ENCODE results near the gene TCERG1L.

The TCERG1L gene

DNA sequence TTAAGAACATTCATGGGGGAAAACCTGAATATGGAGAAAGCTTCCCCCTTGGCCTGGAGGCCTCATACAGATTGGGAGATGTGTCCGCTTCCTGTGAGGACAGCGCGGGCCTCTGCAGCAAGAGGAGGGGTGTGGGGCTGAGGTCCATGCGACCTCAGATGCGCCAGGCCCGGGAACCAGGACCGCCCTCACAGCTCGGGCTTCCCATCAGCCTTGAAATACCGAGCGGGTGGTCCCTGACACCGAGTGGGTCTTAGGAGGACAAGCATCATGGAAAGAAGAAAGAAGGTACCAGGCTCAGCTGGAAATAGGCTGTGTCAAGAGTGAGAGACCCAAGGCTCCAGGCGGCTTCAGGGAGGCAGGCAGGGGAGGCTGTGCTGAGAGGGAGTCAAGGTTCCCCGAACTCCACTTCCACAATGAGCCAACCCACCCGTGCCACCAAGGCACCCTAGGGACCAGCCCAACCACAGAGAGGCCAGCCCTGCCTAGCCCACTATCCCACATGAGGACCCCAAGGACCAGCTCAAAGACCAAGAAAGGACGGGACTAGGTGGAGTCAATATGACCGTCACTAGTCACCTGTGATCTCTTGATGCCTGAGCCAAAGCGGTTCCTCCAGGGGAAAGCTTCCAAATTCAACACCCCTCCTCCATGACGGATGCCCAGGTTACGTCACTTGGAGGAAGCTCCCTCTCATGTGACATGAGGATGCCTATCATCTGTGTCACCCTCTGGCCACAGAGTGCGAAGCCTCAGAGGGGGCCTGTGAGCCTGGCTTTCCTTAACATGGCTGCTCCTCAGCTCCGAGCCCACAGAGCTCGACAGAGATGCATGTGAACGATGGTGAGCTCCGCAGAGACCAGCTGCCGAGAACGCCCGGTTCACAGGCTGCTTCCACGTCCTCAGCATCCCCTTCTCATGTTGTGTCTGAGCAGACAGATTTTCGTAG is 103.7 kb downstream of the TCERG1L start:
- no peak for DNase-seq (ENCODE audit: low read depth)

DNA sequence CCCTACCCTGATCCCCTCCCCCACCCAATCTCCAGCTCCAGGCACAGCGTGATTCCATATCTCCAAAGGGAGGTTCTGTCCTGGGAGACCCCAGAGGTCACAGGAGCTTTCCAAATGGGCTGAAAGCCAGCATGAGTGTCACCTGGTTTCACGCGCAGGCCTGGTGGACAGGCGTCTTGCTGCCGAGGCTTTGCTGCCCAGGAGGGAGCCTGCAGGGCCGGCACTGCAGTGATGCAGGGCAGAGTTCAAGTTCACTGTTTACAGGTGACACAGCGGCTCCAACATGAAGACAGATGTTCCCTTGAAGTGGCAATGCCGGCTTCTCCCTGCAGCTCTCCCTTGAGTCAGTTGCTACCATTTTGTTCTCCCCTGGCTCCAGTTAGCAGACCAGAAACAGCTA is 104.3 kb downstream of the TCERG1L start:
- no peak for DNase-seq (ENCODE audit: low read depth)

DNA sequence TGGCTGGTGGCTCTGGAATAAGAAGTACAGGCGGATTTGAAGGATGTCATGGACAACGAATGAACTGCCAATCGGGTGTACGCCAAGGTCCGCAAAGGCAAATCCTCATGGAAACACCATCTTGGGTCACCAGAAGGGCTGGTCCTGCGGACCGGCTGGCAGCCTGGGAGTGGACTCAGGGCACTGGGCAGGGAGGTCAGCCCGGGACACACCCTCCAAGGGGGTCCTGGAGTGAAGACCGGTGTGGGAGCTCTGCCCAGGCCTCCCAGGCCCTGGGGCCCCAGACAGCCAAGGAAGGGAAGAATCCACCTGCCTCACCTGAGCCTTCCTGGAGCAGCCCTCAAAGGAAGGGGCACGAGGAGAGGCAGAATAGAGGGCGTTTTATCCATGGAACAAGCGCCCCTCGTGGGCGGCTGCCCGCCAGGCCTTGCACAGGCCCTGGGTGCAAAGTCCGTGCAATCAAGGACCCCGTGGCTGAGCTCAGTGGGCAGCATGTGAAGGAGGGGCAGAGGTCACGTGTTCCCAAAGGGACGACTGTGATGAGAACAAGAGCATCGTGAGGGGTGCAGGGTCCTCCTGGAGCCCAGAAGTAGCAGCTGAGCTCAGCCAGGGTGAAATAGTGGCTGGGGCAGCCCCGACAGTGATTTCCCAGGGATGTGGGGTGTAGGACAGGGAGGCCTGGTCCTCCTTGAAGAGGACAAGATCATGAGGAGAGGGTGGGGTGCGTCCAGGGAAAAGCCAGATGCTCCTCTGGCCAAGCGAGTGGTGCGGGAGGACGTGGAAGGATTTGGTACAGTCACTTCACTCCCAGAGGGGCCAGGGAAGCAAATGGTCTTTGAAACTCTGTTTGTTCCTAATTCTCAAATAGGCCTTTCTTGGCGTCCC is 105.2 kb downstream of the TCERG1L start:
- DNase-seq (ENCODE audit: low read depth) = no peak

DNA sequence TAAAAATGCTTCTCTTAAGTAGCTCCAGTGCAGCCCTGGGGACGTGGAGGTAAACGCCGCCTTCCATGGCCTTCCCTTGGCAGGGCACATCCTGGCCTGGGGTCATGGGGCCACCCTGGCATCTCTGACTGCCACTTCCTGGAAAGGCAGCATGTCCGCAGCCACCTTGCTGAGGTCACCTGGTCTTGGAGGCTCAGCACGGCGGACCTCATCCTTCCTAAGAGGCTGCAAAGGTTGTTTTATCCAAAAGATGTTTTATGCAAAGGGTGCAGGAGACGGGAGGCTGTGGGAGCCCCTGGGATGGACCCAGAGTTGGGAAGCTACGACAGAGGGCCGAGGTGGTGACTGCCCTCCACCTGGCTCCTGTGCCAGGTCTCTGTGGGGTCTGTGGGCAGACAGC is 106.0 kb downstream of the TCERG1L start:
- no peak for DNase-seq (ENCODE audit: low read depth)

DNA sequence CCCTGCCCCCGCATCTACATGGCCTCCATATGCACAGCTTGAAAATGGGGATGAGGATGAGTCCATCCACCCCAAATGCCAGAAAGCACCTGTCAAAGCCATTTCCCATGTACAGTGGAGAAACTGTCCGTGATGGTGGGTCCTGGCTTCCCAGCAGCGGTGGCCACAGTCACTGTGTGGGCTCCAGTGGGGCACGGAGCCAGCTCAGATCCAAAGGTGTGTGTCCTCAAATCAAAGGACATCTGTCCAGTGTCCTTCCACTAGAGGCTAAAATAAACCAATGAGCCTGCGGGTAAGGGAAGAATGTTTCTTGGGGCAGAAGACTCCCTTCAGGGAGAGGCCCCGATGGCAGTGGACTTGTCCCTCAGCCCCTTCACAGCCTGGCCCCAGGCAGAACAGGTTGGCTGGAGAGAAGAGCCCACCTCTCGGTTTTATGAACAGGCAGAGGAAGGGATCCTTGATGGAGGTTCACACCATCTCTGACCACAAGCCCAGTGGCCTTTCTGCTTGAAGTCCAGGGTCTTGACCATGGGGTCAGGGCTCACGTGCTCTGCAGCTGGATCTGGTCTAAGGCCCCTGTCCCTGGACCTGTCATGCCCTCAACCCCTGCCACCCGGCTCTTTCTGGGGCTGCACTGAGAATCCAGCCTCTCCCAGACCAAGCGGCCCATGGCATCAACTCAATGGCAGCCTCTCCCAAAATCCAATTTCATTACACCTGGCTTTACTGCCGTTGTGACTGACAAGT is 106.9 kb downstream of the TCERG1L start:
- DNase-seq (ENCODE audit: low read depth) = no peak

DNA sequence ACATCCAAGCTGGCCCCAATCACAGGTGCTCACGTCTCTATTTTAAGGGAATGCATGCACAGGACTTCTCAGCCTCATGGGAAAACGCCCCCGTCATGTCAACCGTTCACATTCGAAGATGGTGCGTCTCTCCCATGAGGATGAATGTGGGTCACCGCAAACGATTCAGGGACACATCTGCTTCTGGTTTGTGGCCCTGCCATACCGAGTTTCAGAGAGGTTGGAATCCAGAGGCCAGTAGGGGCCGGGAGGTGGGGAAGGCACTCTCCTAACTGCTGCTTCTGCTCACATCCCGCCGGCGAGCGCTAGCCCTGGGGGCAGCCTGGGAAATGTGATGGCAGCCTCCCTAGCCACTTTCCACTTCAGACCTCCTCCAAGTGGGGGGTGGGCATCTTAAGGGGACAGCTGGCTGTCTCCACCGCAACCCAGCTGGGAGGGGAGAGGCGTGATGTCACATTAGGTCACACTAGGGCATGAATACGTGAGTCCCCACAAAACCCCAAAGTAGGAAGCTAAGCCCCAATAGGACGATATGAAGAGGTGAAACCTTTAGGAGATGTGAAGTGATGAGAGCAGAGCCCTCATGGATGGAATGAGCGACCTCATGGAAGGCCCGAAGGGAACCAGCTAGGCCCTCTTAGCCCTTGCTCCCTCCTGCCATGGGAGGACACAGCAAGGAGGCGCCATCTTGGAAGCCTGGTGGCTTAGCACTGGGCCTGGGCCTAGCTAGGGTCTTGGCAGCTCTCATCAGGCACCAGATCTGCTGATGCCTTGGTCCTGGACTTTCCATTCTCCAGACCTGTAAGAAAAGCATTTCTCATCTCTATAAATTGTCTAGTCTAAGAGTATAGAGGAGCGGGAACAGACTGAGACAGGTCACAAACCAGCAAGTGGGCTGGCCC is 107.8 kb downstream of the TCERG1L start:
- DNase-seq (ENCODE audit: low read depth) = no peak

DNA sequence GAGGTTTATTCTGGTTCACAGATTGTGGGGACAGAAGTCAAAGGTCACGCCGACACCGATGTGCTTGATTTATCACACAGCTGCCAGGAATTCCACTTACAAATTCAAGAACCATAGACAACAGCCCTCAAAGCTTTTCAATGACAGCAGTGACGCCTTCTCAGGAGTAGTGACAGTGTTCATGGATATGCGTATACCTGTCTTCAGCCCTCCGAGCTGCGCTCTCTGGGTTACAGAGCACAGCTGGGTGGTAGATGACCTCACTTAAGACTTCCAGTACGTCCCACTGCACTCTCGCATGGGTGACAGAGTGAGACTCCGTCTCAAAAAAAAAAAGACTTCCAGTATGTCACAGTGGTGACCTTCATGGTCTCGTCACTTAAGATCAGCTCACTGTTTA is 108.5 kb downstream of the TCERG1L start:
- no peak for DNase-seq (ENCODE audit: low read depth)

DNA sequence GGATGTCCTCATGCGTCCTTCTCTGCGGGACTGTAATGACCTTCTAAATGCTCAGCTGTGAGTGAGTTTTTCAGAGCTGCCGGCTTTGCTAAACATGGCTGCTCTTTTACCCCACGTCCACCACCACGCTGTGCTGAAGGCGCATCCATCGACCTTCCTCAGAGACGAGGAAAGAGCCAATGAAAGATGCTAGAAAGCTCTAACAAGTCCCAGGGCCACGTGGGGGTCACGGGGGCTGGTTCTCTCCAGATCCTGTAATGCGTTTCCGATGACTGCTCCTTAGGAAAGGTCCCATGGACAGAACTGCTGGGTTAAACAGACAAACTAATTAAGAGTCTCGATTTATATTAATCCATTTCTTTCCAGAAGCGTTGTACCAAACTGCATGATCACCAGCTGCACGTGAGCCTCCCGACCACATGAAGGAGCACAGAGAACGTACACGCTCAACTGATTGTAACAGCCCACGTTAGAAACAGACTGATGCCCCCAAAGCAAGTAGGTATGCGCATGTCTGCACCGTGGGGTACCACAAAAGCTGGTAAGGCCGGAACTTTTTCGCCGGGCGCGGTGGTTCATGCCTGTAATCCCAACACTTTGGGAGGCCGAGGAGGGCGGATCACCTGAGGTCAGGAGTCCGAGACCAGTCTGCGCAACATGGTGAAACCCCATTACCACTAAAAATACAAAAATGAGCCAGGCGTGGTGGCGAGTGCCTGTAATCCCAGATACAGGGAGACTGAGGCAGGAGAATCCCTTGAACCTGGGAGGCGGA is 109.6 kb downstream of the TCERG1L start:
- no peak for DNase-seq (ENCODE audit: low read depth)

DNA sequence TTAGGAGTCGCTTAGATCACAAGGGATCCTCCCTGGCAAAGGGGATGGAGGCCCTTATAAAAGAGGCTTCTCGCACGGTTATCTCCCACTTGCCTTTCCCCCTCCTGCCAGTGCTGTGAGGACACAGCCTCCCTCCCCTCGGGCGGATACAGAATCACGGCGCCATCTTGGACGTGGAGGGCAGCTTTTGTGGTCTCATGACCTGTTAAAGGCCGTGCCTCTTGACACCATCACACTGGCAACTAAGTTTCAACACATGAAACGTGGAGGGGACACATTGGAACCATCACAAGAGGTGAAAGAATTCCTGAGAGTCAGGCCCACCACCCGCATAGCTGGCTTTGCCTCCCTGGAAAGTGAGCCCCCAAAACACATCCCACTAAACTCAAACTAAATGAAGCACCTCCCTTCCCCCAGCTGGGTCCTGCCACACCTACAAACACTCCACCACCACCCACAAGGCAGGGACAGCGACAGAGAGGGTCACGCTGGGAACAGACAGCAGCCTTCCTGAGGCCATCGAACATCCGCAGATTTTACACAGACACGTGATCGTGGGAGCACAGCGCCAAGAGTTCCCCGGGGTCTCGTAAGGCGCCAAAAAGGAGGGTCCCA is 110.6 kb downstream of the TCERG1L start:
- DNase-seq (ENCODE audit: low read depth) = no peak

DNA sequence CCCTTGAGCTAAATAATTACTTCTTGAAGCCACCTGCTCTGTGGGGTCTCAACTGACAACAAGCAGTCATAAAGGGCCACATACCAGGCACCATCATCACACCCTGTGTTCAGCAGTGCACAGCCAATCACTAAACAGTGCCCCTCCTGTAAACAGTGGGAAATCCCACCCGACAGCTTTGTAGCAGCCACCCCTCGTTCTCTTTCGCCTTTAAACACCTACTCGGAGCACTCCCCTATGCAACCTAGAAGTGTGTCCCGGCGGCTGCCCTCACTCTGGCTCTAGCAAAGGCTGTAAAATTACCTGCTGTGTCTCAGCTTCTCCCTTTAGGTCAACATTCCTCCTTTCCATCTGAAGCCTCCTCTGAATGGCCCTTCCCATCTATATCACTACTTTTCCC is 111.9 kb downstream of the TCERG1L start:
- DNase-seq (ENCODE audit: low read depth) = no peak

DNA sequence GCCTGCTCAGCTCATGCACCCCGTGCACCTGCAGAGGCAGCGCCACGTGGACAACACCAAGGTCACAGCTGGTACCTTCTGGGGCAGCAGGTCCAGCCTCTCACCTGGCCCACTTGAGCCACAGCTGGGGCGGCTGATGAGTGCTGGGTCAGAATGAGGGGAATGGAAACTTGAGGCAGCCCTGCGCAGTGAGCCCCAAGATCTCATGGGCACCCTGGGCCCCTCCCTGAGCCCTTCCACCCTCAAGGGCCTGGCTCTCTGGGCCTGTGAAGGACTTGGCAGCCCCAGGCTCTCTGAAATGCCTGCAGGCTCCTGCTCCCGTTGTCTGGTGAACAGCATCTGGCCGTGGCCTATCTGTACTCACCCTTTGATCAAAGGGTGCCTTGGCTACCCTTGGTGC is 112.7 kb downstream of the TCERG1L start:
- no peak for DNase-seq (ENCODE audit: low read depth)

DNA sequence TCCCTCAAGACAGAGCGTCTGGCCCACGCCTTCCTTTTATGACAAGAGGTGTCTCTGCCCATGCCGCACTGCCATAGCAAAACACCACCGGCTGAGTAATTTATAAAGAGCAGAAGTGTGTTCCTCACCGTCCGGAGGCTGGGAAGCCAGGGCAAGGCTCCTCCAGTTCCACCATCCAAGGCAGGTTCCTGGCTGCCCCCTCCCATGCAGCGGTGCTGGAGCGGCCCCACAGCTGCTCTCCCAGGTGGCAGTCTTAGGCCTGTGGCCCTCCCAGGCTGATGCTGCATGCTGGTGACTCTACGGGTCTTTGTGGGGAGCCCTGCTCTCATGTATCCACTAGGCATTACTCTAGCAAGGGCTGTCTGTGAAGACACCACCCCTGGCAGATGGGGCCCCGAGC is 113.1 kb downstream of the TCERG1L start:
- no peak for DNase-seq (ENCODE audit: low read depth)

DNA sequence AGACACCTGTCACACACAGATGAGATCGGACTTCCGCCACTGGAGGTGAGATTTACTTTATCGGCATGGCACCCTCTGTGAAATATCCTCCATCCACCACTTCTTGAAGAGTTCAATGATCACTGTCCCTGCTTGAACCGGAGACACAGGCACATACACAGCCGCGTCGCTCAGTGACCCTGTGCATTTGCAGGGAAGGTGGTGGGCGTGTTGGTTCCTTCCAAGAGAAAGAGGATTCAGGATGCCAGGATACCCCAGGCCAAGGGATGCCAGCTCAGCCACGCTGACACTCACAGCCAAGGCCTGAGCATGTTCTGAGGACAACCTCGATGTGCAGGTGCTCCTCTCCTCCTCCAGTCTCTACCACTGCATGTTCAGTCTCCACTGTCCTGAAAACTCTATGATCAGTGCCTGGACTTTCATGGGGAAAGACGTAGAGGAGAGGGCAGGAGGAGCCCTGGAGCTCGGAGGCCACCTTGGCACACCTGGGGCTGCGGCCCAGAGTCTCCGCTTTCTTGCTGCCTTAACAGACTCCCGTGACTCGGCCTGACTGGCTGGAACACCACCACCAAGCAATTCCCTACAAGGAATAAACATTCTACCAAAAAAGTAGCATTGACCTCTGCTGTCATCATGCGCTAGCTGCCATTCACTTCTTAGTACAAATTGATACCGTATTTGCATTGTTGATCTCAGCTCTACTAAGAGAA is 115.2 kb downstream of the TCERG1L start:
- no peak for DNase-seq (ENCODE audit: low read depth)

DNA sequence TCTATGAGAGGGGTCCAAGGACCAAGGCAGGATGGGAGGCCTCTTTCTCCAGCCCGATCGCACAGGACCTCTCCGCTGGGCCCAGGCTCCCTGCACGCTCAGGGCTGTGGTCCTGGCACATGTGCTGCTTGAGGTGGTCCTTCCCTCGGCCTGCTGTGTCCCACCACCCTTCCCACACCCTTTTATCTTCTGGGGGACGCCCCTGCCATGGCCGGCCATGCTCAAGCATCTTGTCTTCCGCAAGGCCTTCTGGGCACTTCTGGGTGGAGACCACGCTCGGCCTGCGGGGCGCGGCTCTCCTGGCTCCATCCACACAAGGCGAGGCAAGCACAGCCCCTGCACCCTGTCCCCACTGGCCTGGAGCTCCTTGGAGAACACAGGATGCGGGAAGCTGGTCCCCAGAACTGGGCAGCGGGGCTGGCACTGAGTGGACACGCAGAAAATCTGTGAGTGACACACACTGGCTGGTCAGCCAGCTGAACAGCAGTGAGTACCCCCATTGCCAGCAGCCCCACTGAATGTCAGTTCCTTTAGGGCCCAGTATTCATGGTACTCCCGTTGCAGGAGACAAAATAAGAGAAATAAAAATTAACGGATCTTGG is 115.9 kb downstream of the TCERG1L start:
- no peak for DNase-seq (ENCODE audit: low read depth)

DNA sequence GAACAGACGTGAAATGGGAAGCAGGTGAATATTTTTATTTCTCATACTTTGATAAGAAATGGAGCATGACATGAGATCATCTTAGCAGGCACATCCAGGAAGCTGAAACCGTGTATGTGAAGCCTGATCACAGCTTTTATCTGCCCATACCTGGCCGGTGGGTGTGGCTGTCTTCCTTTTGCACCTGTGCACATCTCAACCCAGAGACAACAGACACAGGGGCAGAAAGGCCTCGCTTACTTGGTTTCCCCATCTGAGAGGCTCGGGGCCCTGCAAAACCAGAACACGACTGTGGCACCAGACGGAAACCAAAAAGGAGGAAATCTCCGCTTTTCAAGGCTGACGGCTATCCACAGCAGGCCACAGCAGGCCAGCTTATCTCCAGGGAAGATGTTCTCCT is 116.4 kb downstream of the TCERG1L start:
- no peak for DNase-seq (ENCODE audit: low read depth)

DNA sequence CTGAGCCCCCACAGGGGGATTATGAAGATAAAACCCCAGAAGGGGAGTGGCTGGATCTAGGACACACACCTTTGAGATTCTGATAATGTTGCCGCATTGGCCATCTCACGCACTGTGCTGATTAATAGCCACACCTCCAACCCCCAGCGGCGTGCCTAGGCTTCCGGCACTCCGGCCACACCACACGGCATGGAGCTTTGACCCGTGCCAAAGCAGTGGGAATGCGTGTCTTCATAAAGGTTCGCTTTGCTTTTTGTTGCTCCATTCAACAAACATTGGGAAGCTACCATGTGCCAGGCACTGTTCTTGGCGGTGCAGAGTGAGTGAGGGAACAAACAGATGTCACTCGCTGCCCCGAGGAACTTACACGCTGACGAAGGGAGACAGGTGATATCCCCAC is 117.6 kb downstream of the TCERG1L start:
- DNase-seq (ENCODE audit: low read depth) = no peak

DNA sequence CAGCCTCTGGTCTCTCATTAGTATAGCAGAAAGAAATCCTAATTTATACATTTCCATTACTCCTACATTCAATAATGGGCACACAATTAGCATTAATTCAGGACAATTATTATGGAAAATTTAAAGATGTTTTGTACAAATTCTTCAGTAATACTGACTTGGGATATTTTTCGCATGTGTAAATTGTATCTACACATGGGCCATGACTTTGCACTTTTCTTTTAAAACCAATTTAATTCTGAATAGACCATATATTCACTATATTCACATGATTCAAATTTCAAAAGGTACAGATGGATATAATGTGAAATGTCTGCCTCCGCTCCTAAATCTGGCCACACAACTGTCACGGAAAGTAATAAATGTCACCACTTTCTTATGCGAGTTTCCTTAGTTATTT is 123.0 kb downstream of the TCERG1L start:
- DNase-seq (ENCODE audit: low read depth) = no peak

DNA sequence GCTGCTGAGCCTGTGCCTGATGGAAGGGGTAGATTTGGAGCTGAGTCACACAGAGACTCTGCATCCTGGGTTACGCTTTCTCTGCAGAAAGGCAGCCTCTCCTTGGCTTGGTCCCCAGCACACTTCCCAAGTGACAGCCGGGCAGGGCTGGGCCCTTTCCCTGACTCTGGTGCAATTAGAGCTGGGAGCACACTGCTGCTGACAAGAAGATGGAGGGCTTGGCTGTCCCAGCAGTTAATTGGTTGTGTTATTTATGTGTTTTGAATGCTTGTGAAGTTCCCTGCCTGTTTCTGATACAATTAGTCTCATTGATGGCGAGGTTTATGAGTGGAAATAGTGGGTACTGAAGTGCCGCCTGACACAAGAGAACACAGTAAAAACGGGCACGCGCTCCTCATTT is 123.6 kb downstream of the TCERG1L start:
- DNase-seq (ENCODE audit: low read depth) = no peak

DNA sequence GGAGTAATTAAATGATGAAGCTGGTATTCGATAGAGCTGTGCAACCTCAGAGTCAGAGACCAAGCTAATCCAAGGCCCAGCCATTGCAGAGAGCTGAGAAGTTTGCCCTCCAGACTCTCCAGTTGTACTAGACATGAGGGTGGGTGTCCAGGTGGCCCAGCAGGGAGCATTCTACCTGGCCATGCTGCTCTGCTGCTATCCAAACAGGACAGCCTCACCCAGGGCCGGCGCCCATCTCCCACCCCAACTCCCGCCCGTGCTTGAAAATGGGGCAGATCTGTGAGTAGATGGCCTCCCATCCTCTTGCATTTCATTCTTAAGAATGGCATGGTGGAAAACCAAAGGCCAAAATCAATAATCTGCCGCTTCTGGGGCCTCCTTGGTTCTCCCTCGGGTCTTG is 124.2 kb downstream of the TCERG1L start:
- no peak for DNase-seq (ENCODE audit: low read depth)

Measured in fibroblast of the conjunctiva (primary cell).